BJ (cell line): ENCODE data around the gene KCNE4. TPM values are rescaled to one million over a fixed set of nuclear protein-coding genes. Genes with fewer than 3 reads are reported as not detected.

Experiments
- CTCF ChIA-PET: fragments of 350-600 bp; formaldehyde crosslinking; extraction: SDS; loops from one replicate; lab custom pipeline; 2021; ENCODE audit warnings: antibody characterized with exemption, inconsistent platforms; lab: Yijun Ruan, JAX
- POLR2A ChIA-PET: fragments of 300-600 bp; sonication (Branson Sonifier 250); formaldehyde crosslinking; extraction: SDS; loops from one replicate; lab custom pipeline; 2021; ENCODE audit warnings: antibody characterized with exemption; lab: Charles Lee
- DNase-seq: peaks from one replicate; pipeline ENCODE4 v3.0.0-alpha.2; 2011; ENCODE audit warnings: low read depth
- H3K27me3 ChIP-seq: 2 replicates; pipeline ENCODE4 v1.6.0; 2011; ENCODE audit warnings: low read length; ENCODE audit not compliant: control insufficient read depth, insufficient read depth
- H3K36me3 ChIP-seq: 2 replicates; pipeline ENCODE4 v1.5.1; 2011; ENCODE audit warnings: low read length; ENCODE audit not compliant: control insufficient read depth, insufficient read depth
- H3K4me3 ChIP-seq: 2 replicates; pipeline ENCODE4 v1.5.1; 2011; ENCODE audit warnings: low read depth, mild to moderate bottlenecking, control low read depth, low read length
- polyA plus RNA-seq: library from polyadenylated mRNA; depleted of rRNA; stranded (reverse); fragments of >200 nt; gene quantifications from 2 replicates; pipeline ENCODE4 v1.2.3, GENCODE V29; 2011
- TF ChIP-seq, protein P1 (sequence below): IDR thresholded peaks from 2 replicates; pipeline ENCODE4 v1.5.1; 2011; ENCODE audit warnings: low read depth, mild to moderate bottlenecking, control low read depth, inconsistent platforms, low read length, moderate library complexity; ENCODE audit not compliant: insufficient read depth

The KCNE4 gene
- polyA plus RNA-seq, 1 experiment, result 18.5 TPM

- ChIA-PET CTCF (interaction anchor here (0.6 kb wide), 1 partner anchor 22 kb away, joined by 3 read pairs; no protein-coding TSS in a partner anchor), POLR2A (interaction anchor here (0.6 kb wide), 1 partner anchor 13 kb away, joined by 8 read pairs; no protein-coding TSS in a partner anchor)
- DNase-seq, result no peak
- no peaks in the 10 kb centered on the region for H3K27me3 ChIP-seq
- H3K36me3 ChIP-seq, result no peaks in the 10 kb centered on the region
- no peak overlapping the region for H3K4me3 ChIP-seq
- TF ChIP-seq, protein P1, sequence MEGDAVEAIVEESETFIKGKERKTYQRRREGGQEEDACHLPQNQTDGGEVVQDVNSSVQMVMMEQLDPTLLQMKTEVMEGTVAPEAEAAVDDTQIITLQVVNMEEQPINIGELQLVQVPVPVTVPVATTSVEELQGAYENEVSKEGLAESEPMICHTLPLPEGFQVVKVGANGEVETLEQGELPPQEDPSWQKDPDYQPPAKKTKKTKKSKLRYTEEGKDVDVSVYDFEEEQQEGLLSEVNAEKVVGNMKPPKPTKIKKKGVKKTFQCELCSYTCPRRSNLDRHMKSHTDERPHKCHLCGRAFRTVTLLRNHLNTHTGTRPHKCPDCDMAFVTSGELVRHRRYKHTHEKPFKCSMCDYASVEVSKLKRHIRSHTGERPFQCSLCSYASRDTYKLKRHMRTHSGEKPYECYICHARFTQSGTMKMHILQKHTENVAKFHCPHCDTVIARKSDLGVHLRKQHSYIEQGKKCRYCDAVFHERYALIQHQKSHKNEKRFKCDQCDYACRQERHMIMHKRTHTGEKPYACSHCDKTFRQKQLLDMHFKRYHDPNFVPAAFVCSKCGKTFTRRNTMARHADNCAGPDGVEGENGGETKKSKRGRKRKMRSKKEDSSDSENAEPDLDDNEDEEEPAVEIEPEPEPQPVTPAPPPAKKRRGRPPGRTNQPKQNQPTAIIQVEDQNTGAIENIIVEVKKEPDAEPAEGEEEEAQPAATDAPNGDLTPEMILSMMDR, result no peak
These were observed 19.5 kb upstream of the KCNE4 start for GRCh38 chr2:223032187-223033142.

GRCh38 chr2:223034221-223034975 is 17.6 kb upstream of the KCNE4 start:
- POLR2A ChIA-PET, result no interaction called here
- Histone ChIP-seq H3K4me3 (no peak overlapping the region), H3K27me3 (no peaks in the 10 kb centered on the region), H3K36me3 (no peaks in the 10 kb centered on the region)
- CTCF ChIA-PET, result interaction anchor here (0.7 kb wide), 1 partner anchor 699 kb away, joined by 3 read pairs; no protein-coding TSS in a partner anchor
- TF ChIP-seq, protein P1, result no peak
- no peak for DNase-seq

DNA sequence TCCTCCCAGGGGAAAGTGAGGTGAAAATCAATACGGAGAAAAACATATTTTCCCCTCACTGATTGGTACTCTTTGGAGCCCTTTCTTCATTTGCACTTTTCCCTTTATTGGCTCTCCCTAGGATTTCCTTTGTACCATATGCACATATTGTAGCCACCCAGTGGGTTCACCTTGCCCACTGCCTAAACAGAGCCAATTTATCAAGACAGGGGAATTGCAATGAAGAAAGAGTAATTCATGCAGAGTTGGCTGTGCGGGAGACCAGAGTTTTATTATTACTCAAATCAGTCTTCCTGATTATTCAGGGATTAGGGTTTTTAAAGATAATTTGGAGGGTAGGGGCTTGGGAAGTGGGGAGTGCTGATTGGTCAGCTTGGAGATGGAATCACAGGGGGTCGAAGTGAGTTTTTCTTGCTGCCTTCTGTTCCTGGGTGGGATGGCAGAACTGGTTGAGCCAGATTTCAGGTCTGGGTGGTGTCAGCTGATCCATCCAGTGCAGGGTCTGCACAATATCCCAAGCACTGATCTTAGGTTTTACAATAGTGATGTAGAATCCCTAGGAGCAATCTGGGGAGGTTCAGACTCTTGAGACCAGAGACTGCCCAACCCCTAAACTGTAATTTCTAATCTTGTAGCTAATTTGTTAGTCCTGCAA is 15.1 kb upstream of the KCNE4 start:
- Histone ChIP-seq H3K27me3 (no peaks in the 10 kb centered on the region), H3K36me3 (no peaks in the 10 kb centered on the region), H3K4me3 (no peak overlapping the region)
- TF ChIP-seq, protein P1, result no peak
- DNase-seq, result no peak
- CTCF ChIA-PET, result no interaction called here
- POLR2A ChIA-PET, result no interaction called here

GRCh38 chr2:223037445-223037800 is 14.6 kb upstream of the KCNE4 start:
- ChIA-PET POLR2A (no interaction called here), CTCF (no interaction called here)
- no peaks in the 10 kb centered on the region for H3K36me3 ChIP-seq
- DNase-seq, result no peak
- H3K27me3 ChIP-seq, result no peaks in the 10 kb centered on the region
- TF ChIP-seq, protein P1, result no peak
- no peak overlapping the region for H3K4me3 ChIP-seq
